Vagina (tissue), 2 donors: ENCODE results near the gene PTK7.

Experiments used
- POLR2A ChIP-seq, 2 donors: fragments of 450-650 bp; IDR thresholded peaks; one replicate each; pipeline ENCODE4 v1.6.1; 2017; ENCODE audit warnings: antibody characterized with exemption in 2 of 2, mild to moderate bottlenecking in 2 of 2, moderate library complexity in 2 of 2
- POLR2AphosphoS5 ChIP-seq, 2 donors: sonication (generic); formaldehyde crosslinking; IDR thresholded peaks; one replicate each; pipeline ENCODE4 v1.9.0; 2017; ENCODE audit warnings: antibody characterized with exemption in 2 of 2, mild to moderate bottlenecking in 2 of 2, low read depth in 1 of 2; ENCODE audit not compliant: insufficient read depth in 1 of 2
- TF ChIP-seq, protein P1 (sequence below), 3 experiments: fragments of 450-650 bp in 2 of 3; fragments of 200-600 bp in 1 of 3; sonication (generic) in 1 of 3; IDR thresholded peaks; one replicate each; pipeline ENCODE4 v1.5.1; 2017 to 2019; ENCODE audit warnings: antibody characterized with exemption in 3 of 3, mild to moderate bottlenecking in 2 of 3, moderate library complexity in 2 of 3

DNA sequence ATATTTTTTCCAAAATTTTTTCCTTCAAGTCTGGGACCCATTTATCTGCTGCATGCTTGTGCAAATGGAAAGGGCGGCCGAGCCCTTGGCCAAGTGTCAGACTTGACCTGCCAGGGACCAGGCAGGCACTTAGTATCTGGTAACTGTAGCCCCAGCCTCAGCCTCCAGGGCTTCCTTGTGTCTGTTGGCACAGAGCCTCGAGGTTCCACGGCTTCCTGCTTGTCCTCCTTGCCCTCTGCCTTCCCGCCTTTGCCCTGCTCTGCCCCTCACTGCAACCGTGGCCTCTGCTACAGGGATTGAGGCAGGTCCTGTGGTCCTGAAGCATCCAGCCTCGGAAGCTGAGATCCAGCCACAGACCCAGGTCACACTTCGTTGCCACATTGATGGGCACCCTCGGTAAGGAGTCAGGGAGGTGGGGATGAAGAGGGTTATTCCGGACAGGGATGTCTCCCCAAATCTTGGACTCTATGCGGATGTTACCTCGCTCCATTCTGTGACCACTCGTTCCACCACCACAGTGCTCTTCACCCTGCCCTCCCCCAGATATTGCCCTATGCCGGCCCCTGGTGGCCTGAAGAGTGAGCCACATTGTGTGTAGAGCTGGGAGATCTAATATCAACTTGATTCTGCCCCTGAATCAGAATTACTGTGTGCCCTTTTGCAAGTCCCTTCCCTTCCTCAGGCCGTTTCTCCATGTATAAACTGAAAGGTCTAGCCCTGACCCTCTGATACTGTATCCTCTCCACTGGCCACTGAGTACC lies 53.5 kb downstream of the PTK7 start:
- TF ChIP-seq, protein P1, sequence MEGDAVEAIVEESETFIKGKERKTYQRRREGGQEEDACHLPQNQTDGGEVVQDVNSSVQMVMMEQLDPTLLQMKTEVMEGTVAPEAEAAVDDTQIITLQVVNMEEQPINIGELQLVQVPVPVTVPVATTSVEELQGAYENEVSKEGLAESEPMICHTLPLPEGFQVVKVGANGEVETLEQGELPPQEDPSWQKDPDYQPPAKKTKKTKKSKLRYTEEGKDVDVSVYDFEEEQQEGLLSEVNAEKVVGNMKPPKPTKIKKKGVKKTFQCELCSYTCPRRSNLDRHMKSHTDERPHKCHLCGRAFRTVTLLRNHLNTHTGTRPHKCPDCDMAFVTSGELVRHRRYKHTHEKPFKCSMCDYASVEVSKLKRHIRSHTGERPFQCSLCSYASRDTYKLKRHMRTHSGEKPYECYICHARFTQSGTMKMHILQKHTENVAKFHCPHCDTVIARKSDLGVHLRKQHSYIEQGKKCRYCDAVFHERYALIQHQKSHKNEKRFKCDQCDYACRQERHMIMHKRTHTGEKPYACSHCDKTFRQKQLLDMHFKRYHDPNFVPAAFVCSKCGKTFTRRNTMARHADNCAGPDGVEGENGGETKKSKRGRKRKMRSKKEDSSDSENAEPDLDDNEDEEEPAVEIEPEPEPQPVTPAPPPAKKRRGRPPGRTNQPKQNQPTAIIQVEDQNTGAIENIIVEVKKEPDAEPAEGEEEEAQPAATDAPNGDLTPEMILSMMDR (IDR thresholded peaks at IDR 0.05): peak in 1 of 3 experiments; percentile 35
- TF ChIP-seq POLR2A (IDR thresholded peaks at IDR 0.05): no peak
- no peak for TF ChIP-seq POLR2AphosphoS5 (IDR thresholded peaks at IDR 0.05; ENCODE audit: insufficient read depth in 1 of 2, low read depth in 1 of 2)
